ENCODE data around the gene C1QTNF3. TPM values are rescaled to one million over a fixed set of nuclear protein-coding genes. Genes with fewer than 3 reads are reported as not detected.

C1QTNF3 gene
- total and polyA plus RNA-seq, 2 experiments from 2014 or later, result 1.7 to 2.0 TPM

DNA sequence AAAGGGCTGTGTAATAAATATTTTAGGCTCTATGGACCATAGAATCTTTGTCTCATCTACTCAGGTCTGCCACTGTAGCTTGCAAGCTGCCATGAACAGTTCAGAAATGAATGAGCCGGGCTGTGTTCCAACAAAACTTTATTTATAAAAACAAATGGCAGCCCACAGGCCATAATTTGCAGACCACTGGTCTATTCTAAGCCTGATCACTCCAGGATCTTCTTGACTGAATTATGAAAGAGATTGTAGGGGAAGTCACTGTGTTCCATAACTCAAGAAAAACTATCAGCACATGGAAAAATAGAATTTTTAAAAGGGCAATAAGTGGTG lies 11.4 kb upstream of the C1QTNF3 start:
- Histone ChIP-seq H2AFZ (no peak overlapping the region), H3K27ac (ENCODE audit: low read depth) (no peak overlapping the region)

More for the DNA sequence above, 11.4 kb upstream of the C1QTNF3 start:
- Histone ChIP-seq H4K20me1 (replicated peaks; ENCODE audit: insufficient read depth) (no peaks in the 10 kb centered on the region; the same call in 1 of the 2 replicates), H3K27me3 (ENCODE audit: insufficient read depth) (no peaks in the 10 kb centered on the region), H3F3A (replicated peaks; ENCODE audit: low read depth) (no peaks in the 10 kb centered on the region), H3K4me3 (no peak overlapping the region), H3K4me1 (ENCODE audit: insufficient read depth) (no peaks in the 10 kb centered on the region), H3K9me2 (ENCODE audit: insufficient read depth) (peaks cover 4% of the 10 kb centered on the region; the same call in 1 of the 2 replicates), H3K79me2 (replicated peaks; ENCODE audit: insufficient read depth) (no peaks in the 10 kb centered on the region), H3K36me3 (ENCODE audit: insufficient read depth) (peaks cover 13% of the 10 kb centered on the region; the same call in 1 of the 2 replicates), H3K4me2 (no peak overlapping the region)
- Mint-ChIP-seq H3K4me1 (no peaks in the 10 kb centered on the region), H3K27me3 (ENCODE audit: insufficient read depth, low read depth, poor library complexity) (no peaks in the 10 kb centered on the region), H3K27ac (no peak overlapping the region), H3K4me3 (no peak overlapping the region), H3K9me3 (no peaks in the 10 kb centered on the region), H3K36me3 (ENCODE audit: low read depth) (no peaks in the 10 kb centered on the region)
- TF ChIP-seq JUNB (IDR thresholded peaks at IDR 0.05; ENCODE audit: unreplicated experiment) (no peak), ZNF114 (CRISPR knock-in tag; IDR thresholded peaks at IDR 0.05) (no peak), CREB1 (CRISPR knock-in tag; IDR thresholded peaks at IDR 0.05; ENCODE audit: low read depth) (no peak), EZH2 (IDR thresholded peaks at IDR 0.05; ENCODE audit: low read depth, unreplicated experiment) (no peak), NANOG (IDR thresholded peaks at IDR 0.05; ENCODE audit: borderline replicate concordance) (no peak)
- TF ChIP-seq, protein P1, sequence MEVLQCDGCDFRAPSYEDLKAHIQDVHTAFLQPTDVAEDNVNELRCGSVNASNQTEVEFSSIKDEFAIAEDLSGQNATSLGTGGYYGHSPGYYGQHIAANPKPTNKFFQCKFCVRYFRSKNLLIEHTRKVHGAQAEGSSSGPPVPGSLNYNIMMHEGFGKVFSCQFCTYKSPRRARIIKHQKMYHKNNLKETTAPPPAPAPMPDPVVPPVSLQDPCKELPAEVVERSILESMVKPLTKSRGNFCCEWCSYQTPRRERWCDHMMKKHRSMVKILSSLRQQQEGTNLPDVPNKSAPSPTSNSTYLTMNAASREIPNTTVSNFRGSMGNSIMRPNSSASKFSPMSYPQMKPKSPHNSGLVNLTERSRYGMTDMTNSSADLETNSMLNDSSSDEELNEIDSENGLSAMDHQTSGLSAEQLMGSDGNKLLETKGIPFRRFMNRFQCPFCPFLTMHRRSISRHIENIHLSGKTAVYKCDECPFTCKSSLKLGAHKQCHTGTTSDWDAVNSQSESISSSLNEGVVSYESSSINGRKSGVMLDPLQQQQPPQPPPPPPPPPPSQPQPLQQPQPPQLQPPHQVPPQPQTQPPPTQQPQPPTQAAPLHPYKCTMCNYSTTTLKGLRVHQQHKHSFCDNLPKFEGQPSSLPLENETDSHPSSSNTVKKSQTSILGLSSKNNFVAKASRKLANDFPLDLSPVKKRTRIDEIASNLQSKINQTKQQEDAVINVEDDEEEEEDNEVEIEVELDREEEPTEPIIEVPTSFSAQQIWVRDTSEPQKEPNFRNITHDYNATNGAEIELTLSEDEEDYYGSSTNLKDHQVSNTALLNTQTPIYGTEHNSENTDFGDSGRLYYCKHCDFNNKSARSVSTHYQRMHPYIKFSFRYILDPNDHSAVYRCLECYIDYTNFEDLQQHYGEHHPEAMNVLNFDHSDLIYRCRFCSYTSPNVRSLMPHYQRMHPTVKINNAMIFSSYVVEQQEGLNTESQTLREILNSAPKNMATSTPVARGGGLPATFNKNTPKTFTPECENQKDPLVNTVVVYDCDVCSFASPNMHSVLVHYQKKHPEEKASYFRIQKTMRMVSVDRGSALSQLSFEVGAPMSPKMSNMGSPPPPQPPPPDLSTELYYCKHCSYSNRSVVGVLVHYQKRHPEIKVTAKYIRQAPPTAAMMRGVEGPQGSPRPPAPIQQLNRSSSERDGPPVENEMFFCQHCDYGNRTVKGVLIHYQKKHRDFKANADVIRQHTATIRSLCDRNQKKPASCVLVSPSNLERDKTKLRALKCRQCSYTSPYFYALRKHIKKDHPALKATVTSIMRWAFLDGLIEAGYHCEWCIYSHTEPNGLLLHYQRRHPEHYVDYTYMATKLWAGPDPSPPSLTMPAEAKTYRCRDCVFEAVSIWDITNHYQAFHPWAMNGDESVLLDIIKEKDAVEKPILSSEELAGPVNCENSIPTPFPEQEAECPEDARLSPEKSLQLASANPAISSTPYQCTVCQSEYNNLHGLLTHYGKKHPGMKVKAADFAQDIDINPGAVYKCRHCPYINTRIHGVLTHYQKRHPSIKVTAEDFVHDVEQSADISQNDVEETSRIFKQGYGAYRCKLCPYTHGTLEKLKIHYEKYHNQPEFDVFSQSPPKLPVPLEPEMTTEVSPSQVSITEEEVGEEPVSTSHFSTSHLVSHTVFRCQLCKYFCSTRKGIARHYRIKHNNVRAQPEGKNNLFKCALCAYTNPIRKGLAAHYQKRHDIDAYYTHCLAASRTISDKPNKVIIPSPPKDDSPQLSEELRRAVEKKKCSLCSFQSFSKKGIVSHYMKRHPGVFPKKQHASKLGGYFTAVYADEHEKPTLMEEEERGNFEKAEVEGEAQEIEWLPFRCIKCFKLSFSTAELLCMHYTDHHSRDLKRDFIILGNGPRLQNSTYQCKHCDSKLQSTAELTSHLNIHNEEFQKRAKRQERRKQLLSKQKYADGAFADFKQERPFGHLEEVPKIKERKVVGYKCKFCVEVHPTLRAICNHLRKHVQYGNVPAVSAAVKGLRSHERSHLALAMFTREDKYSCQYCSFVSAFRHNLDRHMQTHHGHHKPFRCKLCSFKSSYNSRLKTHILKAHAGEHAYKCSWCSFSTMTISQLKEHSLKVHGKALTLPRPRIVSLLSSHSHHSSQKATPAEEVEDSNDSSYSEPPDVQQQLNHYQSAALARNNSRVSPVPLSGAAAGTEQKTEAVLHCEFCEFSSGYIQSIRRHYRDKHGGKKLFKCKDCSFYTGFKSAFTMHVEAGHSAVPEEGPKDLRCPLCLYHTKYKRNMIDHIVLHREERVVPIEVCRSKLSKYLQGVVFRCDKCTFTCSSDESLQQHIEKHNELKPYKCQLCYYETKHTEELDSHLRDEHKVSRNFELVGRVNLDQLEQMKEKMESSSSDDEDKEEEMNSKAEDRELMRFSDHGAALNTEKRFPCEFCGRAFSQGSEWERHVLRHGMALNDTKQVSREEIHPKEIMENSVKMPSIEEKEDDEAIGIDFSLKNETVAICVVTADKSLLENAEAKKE (CRISPR knock-in tag; IDR thresholded peaks at IDR 0.05), result no peak
- TF ChIP-seq, protein P2, sequence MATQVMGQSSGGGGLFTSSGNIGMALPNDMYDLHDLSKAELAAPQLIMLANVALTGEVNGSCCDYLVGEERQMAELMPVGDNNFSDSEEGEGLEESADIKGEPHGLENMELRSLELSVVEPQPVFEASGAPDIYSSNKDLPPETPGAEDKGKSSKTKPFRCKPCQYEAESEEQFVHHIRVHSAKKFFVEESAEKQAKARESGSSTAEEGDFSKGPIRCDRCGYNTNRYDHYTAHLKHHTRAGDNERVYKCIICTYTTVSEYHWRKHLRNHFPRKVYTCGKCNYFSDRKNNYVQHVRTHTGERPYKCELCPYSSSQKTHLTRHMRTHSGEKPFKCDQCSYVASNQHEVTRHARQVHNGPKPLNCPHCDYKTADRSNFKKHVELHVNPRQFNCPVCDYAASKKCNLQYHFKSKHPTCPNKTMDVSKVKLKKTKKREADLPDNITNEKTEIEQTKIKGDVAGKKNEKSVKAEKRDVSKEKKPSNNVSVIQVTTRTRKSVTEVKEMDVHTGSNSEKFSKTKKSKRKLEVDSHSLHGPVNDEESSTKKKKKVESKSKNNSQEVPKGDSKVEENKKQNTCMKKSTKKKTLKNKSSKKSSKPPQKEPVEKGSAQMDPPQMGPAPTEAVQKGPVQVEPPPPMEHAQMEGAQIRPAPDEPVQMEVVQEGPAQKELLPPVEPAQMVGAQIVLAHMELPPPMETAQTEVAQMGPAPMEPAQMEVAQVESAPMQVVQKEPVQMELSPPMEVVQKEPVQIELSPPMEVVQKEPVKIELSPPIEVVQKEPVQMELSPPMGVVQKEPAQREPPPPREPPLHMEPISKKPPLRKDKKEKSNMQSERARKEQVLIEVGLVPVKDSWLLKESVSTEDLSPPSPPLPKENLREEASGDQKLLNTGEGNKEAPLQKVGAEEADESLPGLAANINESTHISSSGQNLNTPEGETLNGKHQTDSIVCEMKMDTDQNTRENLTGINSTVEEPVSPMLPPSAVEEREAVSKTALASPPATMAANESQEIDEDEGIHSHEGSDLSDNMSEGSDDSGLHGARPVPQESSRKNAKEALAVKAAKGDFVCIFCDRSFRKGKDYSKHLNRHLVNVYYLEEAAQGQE (IDR thresholded peaks at IDR 0.05; ENCODE audit: unreplicated experiment), result no peak
- ATAC-seq (no peak), DNase-seq (ENCODE audit: low spot score) (no peak)

All from GM23338 (cell line).